Right lobe of liver (tissue), 4 donors: ENCODE measurements around the gene CAMK4.

Source experiments
- POLR2A ChIP-seq: fragments of 450-650 bp; IDR thresholded peaks from one replicate; pipeline ENCODE4 v1.6.1; 2017; ENCODE audit warnings: antibody characterized with exemption, mild to moderate bottlenecking
- TF ChIP-seq, protein P1 (sequence below), 4 donors: fragments of 200-600 bp in 3 of 4; fragments of 450-650 bp in 1 of 4; IDR thresholded peaks; one replicate each; pipeline versions ENCODE4 v1.5.1 to v1.8.0; 2016 to 2022; ENCODE audit warnings: antibody characterized with exemption in 4 of 4, mild to moderate bottlenecking in 2 of 4
- donor health status: DM: no; HTN: no; CAD: no.
- donor health status: DM: no; HTN: no; CAD: no.
- donor health status: DM: no; HTN: yes; CAD: no.

DNA sequence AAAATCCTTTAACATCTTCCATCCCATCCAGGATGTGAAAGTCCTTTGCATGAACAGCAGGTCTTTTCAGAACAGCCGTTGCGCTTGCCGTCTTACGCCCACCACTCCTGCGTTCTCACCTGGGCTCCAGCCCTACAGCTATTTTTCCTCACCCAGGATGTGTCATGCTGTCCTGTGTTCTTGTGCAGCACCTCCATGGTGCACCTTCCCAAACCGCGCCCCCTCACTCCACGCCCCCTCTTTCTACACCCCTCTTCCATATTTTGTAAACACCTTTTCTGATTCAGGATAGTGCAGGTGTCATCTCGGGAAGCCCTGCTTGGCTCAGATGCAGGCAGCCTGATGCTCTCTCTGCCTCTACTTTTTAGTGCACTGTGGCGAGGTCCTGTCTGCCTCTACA, 18.4 kb downstream of the CAMK4 start:
- TF ChIP-seq, protein P1, sequence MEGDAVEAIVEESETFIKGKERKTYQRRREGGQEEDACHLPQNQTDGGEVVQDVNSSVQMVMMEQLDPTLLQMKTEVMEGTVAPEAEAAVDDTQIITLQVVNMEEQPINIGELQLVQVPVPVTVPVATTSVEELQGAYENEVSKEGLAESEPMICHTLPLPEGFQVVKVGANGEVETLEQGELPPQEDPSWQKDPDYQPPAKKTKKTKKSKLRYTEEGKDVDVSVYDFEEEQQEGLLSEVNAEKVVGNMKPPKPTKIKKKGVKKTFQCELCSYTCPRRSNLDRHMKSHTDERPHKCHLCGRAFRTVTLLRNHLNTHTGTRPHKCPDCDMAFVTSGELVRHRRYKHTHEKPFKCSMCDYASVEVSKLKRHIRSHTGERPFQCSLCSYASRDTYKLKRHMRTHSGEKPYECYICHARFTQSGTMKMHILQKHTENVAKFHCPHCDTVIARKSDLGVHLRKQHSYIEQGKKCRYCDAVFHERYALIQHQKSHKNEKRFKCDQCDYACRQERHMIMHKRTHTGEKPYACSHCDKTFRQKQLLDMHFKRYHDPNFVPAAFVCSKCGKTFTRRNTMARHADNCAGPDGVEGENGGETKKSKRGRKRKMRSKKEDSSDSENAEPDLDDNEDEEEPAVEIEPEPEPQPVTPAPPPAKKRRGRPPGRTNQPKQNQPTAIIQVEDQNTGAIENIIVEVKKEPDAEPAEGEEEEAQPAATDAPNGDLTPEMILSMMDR (IDR thresholded peaks at IDR 0.05) = no peak
- no peak for TF ChIP-seq POLR2A
